ENCODE data around the gene WIF1.

DNA sequence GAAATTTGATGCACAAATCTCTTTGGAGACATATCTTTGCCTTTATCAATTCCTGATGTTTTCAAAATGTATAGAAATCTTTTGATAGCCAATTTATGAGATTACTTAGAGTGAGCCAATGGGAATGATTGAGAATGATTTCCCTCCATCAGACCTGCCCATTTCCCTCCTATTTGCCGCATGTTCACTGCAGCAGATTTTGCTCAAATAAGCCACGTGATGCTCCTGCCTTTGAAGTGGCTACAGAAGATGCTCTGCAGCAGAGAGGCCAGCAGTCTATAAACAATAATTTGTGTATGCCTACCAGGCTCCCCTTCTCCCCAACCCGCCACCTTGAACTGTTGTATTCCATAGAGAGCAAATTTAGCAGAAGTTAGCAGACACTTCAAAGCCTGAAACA, 21.9 kb downstream of the WIF1 start:
- TF ChIP-seq, protein P1, sequence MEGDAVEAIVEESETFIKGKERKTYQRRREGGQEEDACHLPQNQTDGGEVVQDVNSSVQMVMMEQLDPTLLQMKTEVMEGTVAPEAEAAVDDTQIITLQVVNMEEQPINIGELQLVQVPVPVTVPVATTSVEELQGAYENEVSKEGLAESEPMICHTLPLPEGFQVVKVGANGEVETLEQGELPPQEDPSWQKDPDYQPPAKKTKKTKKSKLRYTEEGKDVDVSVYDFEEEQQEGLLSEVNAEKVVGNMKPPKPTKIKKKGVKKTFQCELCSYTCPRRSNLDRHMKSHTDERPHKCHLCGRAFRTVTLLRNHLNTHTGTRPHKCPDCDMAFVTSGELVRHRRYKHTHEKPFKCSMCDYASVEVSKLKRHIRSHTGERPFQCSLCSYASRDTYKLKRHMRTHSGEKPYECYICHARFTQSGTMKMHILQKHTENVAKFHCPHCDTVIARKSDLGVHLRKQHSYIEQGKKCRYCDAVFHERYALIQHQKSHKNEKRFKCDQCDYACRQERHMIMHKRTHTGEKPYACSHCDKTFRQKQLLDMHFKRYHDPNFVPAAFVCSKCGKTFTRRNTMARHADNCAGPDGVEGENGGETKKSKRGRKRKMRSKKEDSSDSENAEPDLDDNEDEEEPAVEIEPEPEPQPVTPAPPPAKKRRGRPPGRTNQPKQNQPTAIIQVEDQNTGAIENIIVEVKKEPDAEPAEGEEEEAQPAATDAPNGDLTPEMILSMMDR (IDR thresholded peaks at IDR 0.05), result no peak
- no peak for TF ChIP-seq ZFX (IDR thresholded peaks at IDR 0.05; ENCODE audit: borderline replicate concordance)
